Measurements from ENCODE around the gene MACC1.
"Not testable (repeated sequence)": the region's sequence is repeated elsewhere in the genome, so short reads cannot be mapped to it uniquely, and the experiment has no call there.

MACC1 gene

GRCh38 chr7:20151708-20152456, 65.3 kb downstream of the MACC1 start:
- Mint-ChIP-seq H3K4me1 (ENCODE audit: low read depth) (no peaks in the 10 kb centered on the region), H3K9me3 (ENCODE audit: low read depth) (no peaks in the 10 kb centered on the region), H3K27me3 (no peaks in the 10 kb centered on the region), H3K36me3 (no peaks in the 10 kb centered on the region), H3K4me3 (no peak overlapping the region), H3K27ac (no peak overlapping the region)

GRCh38 chr7:20146451-20146850, 70.7 kb downstream of the MACC1 start:
- no peaks in the 10 kb centered on the region for H3K36me3 Mint-ChIP-seq
- no peaks in the 10 kb centered on the region for H3K9me3 Mint-ChIP-seq (ENCODE audit: low read depth)
- H3K27ac Mint-ChIP-seq, result no peak overlapping the region
- H3K27me3 Mint-ChIP-seq, result no peaks in the 10 kb centered on the region
- H3K4me1 Mint-ChIP-seq (ENCODE audit: low read depth), result no peaks in the 10 kb centered on the region
- H3K4me3 Mint-ChIP-seq, result no peak overlapping the region

GRCh38 chr7:20144801-20145200, 72.4 kb downstream of the MACC1 start:
- no peaks in the 10 kb centered on the region for H3K27me3 Mint-ChIP-seq
- no peak overlapping the region for H3K27ac Mint-ChIP-seq
- no peaks in the 10 kb centered on the region for H3K36me3 Mint-ChIP-seq
- no peak overlapping the region for H3K4me3 Mint-ChIP-seq
- no peaks in the 10 kb centered on the region for H3K4me1 Mint-ChIP-seq (ENCODE audit: low read depth)
- no peaks in the 10 kb centered on the region for H3K9me3 Mint-ChIP-seq (ENCODE audit: low read depth)

GRCh38 chr7:20141666-20142065, 75.5 kb downstream of the MACC1 start:
- Mint-ChIP-seq H3K4me3 (no peak overlapping the region), H3K27me3 (no peaks in the 10 kb centered on the region), H3K4me1 (ENCODE audit: low read depth) (no peaks in the 10 kb centered on the region), H3K9me3 (ENCODE audit: low read depth) (no peaks in the 10 kb centered on the region), H3K27ac (no peak overlapping the region), H3K36me3 (no peaks in the 10 kb centered on the region)

GRCh38 chr7:20141002-20141345, 76.2 kb downstream of the MACC1 start:
- Mint-ChIP-seq H3K36me3 (no peaks in the 10 kb centered on the region), H3K27me3 (no peaks in the 10 kb centered on the region), H3K27ac (no peak overlapping the region)

GRCh38 chr7:20140291-20141001, 76.7 kb downstream of the MACC1 start:
- no peaks in the 10 kb centered on the region for H3K4me1 Mint-ChIP-seq (ENCODE audit: low read depth)

More at GRCh38 chr7:20141002-20141345, 76.2 kb downstream of the MACC1 start:
- Mint-ChIP-seq H3K4me3 (no peak overlapping the region), H3K9me3 (ENCODE audit: low read depth) (no peaks in the 10 kb centered on the region), H3K4me1 (ENCODE audit: low read depth) (no peaks in the 10 kb centered on the region)

GRCh38 chr7:20136647-20137046, 80.5 kb downstream of the MACC1 start:
- H3K27ac Mint-ChIP-seq, result no peak overlapping the region
- no peaks in the 10 kb centered on the region for H3K36me3 Mint-ChIP-seq
- no peaks in the 10 kb centered on the region for H3K9me3 Mint-ChIP-seq (ENCODE audit: low read depth)
- no peaks in the 10 kb centered on the region for H3K27me3 Mint-ChIP-seq
- no peak overlapping the region for H3K4me3 Mint-ChIP-seq
- H3K4me1 Mint-ChIP-seq (ENCODE audit: low read depth), result no peaks in the 10 kb centered on the region

More at GRCh38 chr7:20140291-20141001, 76.7 kb downstream of the MACC1 start:
- Mint-ChIP-seq H3K27ac (no peak overlapping the region), H3K36me3 (no peaks in the 10 kb centered on the region), H3K27me3 (no peaks in the 10 kb centered on the region), H3K9me3 (ENCODE audit: low read depth) (no peaks in the 10 kb centered on the region), H3K4me3 (no peak overlapping the region)

- H3K4me3 Mint-ChIP-seq, result no peak overlapping the region
- H3K9me3 Mint-ChIP-seq (ENCODE audit: low read depth), result no peaks in the 10 kb centered on the region
- H3K4me1 Mint-ChIP-seq (ENCODE audit: low read depth), result no peaks in the 10 kb centered on the region
- no peaks in the 10 kb centered on the region for H3K36me3 Mint-ChIP-seq
- H3K27ac Mint-ChIP-seq, result no peak overlapping the region
- no peaks in the 10 kb centered on the region for H3K27me3 Mint-ChIP-seq
Measured at GRCh38 chr7:20133803-20134202, 83.4 kb downstream of the MACC1 start.

- H3K4me3 Mint-ChIP-seq, result no peak overlapping the region
Measured at GRCh38 chr7:20132585-20132984, 84.6 kb downstream of the MACC1 start.

GRCh38 chr7:20131776-20132175, 85.4 kb downstream of the MACC1 start:
- H3K4me1 Mint-ChIP-seq (ENCODE audit: low read depth), result no peaks in the 10 kb centered on the region
- H3K27me3 Mint-ChIP-seq, result no peaks in the 10 kb centered on the region
- H3K27ac Mint-ChIP-seq, result no peak overlapping the region
- H3K4me3 Mint-ChIP-seq, result no peak overlapping the region
- no peaks in the 10 kb centered on the region for H3K36me3 Mint-ChIP-seq
- no peaks in the 10 kb centered on the region for H3K9me3 Mint-ChIP-seq (ENCODE audit: low read depth)

More at GRCh38 chr7:20132585-20132984, 84.6 kb downstream of the MACC1 start:
- no peaks in the 10 kb centered on the region for H3K36me3 Mint-ChIP-seq
- H3K27me3 Mint-ChIP-seq, result no peaks in the 10 kb centered on the region
- no peak overlapping the region for H3K27ac Mint-ChIP-seq
- H3K9me3 Mint-ChIP-seq (ENCODE audit: low read depth), result no peaks in the 10 kb centered on the region
- no peaks in the 10 kb centered on the region for H3K4me1 Mint-ChIP-seq (ENCODE audit: low read depth)

GRCh38 chr7:20129920-20130319, 87.3 kb downstream of the MACC1 start:
- Mint-ChIP-seq H3K36me3 (no peaks in the 10 kb centered on the region), H3K9me3 (ENCODE audit: low read depth) (no peaks in the 10 kb centered on the region), H3K4me1 (ENCODE audit: low read depth) (no peaks in the 10 kb centered on the region), H3K4me3 (no peak overlapping the region), H3K27me3 (no peaks in the 10 kb centered on the region), H3K27ac (no peak overlapping the region)

- H3K27ac Mint-ChIP-seq, result no peak overlapping the region
- no peaks in the 10 kb centered on the region for H3K36me3 Mint-ChIP-seq
- H3K4me1 Mint-ChIP-seq (ENCODE audit: low read depth), result no peaks in the 10 kb centered on the region
- no peak overlapping the region for H3K4me3 Mint-ChIP-seq
- no peaks in the 10 kb centered on the region for H3K9me3 Mint-ChIP-seq (ENCODE audit: low read depth)
- H3K27me3 Mint-ChIP-seq, result no peaks in the 10 kb centered on the region
Measured at GRCh38 chr7:20128001-20128400, 89.2 kb downstream of the MACC1 start.

GRCh38 chr7:20126060-20126459, 91.1 kb downstream of the MACC1 start:
- H3K36me3 Mint-ChIP-seq; H3K27ac Mint-ChIP-seq; H3K27me3 Mint-ChIP-seq; H3K9me3 Mint-ChIP-seq (ENCODE audit: low read depth); H3K4me3 Mint-ChIP-seq; H3K4me1 Mint-ChIP-seq (ENCODE audit: low read depth): not testable (repeated sequence)

- not testable (repeated sequence) for H3K4me3 Mint-ChIP-seq; H3K9me3 Mint-ChIP-seq (ENCODE audit: low read depth); H3K27ac Mint-ChIP-seq; H3K36me3 Mint-ChIP-seq; H3K4me1 Mint-ChIP-seq (ENCODE audit: low read depth); H3K27me3 Mint-ChIP-seq
Measured at GRCh38 chr7:20124087-20124486, 93.1 kb downstream of the MACC1 start.

- H3K27me3 Mint-ChIP-seq; H3K27ac Mint-ChIP-seq; H3K9me3 Mint-ChIP-seq (ENCODE audit: low read depth); H3K36me3 Mint-ChIP-seq; H3K4me1 Mint-ChIP-seq (ENCODE audit: low read depth); H3K4me3 Mint-ChIP-seq: not testable (repeated sequence)
Measured at GRCh38 chr7:20122653-20123316, 94.4 kb downstream of the MACC1 start.

All from activated naive CD8-positive, alpha-beta T cell (primary cell).